ENCODE measurements around the gene PRPF18. TPM values are rescaled to one million over a fixed set of nuclear protein-coding genes. Genes with fewer than 3 reads are reported as not detected.

PRPF18 gene
- total RNA-seq, 1 donor from 2014 or later, result 3.4 TPM

DNA sequence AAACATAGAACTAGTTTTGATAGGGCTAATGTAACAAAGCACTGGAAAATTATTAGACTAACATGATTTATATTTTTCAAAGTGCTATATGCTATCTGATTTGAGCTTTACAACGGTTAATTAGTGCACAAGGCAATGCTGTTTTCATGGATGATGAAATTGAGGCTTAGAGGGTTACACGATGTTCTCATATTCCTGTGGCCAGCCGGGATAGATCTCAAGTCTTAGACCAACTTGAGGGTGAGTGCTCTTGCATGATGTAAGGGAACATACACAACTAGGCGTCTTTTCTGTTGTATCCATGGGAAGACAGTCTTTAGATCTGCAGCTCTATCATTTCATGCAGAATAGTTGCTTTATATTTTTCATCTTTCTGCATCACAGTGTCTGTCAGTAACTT is 4.1 kb downstream of the PRPF18 start:
- TF ChIP-seq, protein P1, sequence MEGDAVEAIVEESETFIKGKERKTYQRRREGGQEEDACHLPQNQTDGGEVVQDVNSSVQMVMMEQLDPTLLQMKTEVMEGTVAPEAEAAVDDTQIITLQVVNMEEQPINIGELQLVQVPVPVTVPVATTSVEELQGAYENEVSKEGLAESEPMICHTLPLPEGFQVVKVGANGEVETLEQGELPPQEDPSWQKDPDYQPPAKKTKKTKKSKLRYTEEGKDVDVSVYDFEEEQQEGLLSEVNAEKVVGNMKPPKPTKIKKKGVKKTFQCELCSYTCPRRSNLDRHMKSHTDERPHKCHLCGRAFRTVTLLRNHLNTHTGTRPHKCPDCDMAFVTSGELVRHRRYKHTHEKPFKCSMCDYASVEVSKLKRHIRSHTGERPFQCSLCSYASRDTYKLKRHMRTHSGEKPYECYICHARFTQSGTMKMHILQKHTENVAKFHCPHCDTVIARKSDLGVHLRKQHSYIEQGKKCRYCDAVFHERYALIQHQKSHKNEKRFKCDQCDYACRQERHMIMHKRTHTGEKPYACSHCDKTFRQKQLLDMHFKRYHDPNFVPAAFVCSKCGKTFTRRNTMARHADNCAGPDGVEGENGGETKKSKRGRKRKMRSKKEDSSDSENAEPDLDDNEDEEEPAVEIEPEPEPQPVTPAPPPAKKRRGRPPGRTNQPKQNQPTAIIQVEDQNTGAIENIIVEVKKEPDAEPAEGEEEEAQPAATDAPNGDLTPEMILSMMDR (IDR thresholded peaks at IDR 0.05), result no peak
- Histone ChIP-seq H3K9me3 (no peaks in the 10 kb centered on the region), H3K27me3 (no peaks in the 10 kb centered on the region), H3K27ac (no peak overlapping the region), H3K36me3 (peaks cover 3 to 17% of the 10 kb centered on the region in 2 donors), H3K4me3 (no peak overlapping the region), H3K4me1 (peaks cover 5 to 10% of the 10 kb centered on the region in 2 donors)
- intact Hi-C loops (cut with DNase I), result no loop called here
- DNase-seq (ENCODE audit: low spot score in 2 of 2), result no peak

- no peaks in the 10 kb centered on the region for H3K9me3 ChIP-seq
- DNase-seq (ENCODE audit: low spot score in 2 of 2), result no peak
- H3K27me3 ChIP-seq, result no peaks in the 10 kb centered on the region
- H3K36me3 ChIP-seq, result peaks cover 3 to 19% of the 10 kb centered on the region in 2 donors
- TF ChIP-seq, protein P1 (IDR thresholded peaks at IDR 0.05), result no peak
- peaks cover 5 to 10% of the 10 kb centered on the region in 2 donors for H3K4me1 ChIP-seq
- intact Hi-C loops (cut with DNase I), result no loop called here
- H3K27ac ChIP-seq, result no peak overlapping the region
- H3K4me3 ChIP-seq, result no peak overlapping the region
Observed at GRCh38 chr10:13592306-13592705, 5.5 kb downstream of the PRPF18 start.

- DNase-seq (ENCODE audit: low spot score in 2 of 2), result no peak
- intact Hi-C loops (cut with DNase I), result no loop called here
- Histone ChIP-seq H3K27me3 (no peaks in the 10 kb centered on the region), H3K4me1 (no peaks in the 10 kb centered on the region), H3K27ac (no peak overlapping the region), H3K36me3 (peaks cover 3 to 26% of the 10 kb centered on the region in 2 donors), H3K9me3 (no peaks in the 10 kb centered on the region), H3K4me3 (no peak overlapping the region)
- TF ChIP-seq, protein P1 (IDR thresholded peaks at IDR 0.05), result no peak
Observed at GRCh38 chr10:13593535-13593934, 6.8 kb downstream of the PRPF18 start.

GRCh38 chr10:13594641-13595040 is 7.9 kb downstream of the PRPF18 start:
- TF ChIP-seq, protein P1 (IDR thresholded peaks at IDR 0.05), result no peak
- Histone ChIP-seq H3K4me1 (no peaks in the 10 kb centered on the region), H3K27ac (no peak overlapping the region), H3K9me3 (no peaks in the 10 kb centered on the region), H3K27me3 (no peaks in the 10 kb centered on the region), H3K4me3 (no peak overlapping the region), H3K36me3 (peaks cover 8 to 29% of the 10 kb centered on the region in 2 donors)
- DNase-seq (ENCODE audit: low spot score in 2 of 2), result no peak
- intact Hi-C loops (cut with DNase I), result no loop called here

DNA sequence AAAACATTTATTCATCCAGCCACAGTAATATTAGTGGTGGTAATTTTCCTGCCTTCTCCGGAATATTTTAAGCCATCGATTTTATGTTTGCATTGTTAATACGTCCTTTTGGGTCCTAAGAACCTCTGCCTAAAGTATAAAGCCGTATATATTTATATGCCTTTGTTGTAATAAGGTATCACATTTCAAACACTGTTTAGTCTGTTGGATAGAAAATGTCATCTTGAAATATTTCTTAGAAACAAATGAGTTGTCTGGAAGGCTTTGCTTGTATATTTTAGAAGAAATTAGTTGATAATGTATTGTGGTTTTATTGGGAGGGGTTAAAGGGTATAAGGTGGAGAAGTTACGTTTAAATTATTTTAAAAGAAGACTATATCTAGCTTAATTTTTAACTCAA is 11.1 kb downstream of the PRPF18 start:
- no peak for DNase-seq (ENCODE audit: low spot score in 2 of 2)
- peaks cover 13 to 28% of the 10 kb centered on the region in 2 donors for H3K36me3 ChIP-seq
- intact Hi-C loops (cut with DNase I), result no loop called here

More for the DNA sequence above, 11.1 kb downstream of the PRPF18 start:
- no peaks in the 10 kb centered on the region for H3K27me3 ChIP-seq
- H3K4me1 ChIP-seq, result no peaks in the 10 kb centered on the region
- no peaks in the 10 kb centered on the region for H3K9me3 ChIP-seq
- H3K4me3 ChIP-seq, result no peak overlapping the region
- no peak overlapping the region for H3K27ac ChIP-seq
- TF ChIP-seq, protein P1 (IDR thresholded peaks at IDR 0.05), result no peak

All from ascending aorta (tissue), 2 donors.